ACC112 (cell line): Measurements from ENCODE around the gene LCE7A.

Experiments
- H2AFZ ChIP-seq: fragments of 200-600 bp; sonication (generic); one replicate; pipeline ENCODE4 v1.6.0; 2017; ENCODE audit warnings: antibody characterized with exemption, low read length; ENCODE audit not compliant: unreplicated experiment
- H3K27ac ChIP-seq: fragments of 200-600 bp; sonication (generic); 2 replicates; pipeline ENCODE4 v1.5.1; 2014; ENCODE audit warnings: low read depth, mild to moderate bottlenecking, antibody characterized with exemption, low read length, moderate library complexity
- H3K27me3 ChIP-seq: fragments of 200-600 bp; sonication (generic); 2 replicates; pipeline ENCODE4 v1.6.1; 2014; ENCODE audit warnings: mild to moderate bottlenecking, antibody characterized with exemption, low read length, moderate library complexity, mixed read lengths; ENCODE audit not compliant: insufficient read depth
- H3K36me3 ChIP-seq: fragments of 200-600 bp; sonication (generic); 2 replicates; pipeline ENCODE4 v1.6.1; 2016; ENCODE audit warnings: mild to moderate bottlenecking, antibody characterized with exemption, low read length, moderate library complexity, mixed read lengths; ENCODE audit not compliant: insufficient read depth
- H3K4me1 ChIP-seq: fragments of 200-600 bp; sonication (generic); one replicate; pipeline ENCODE4 v1.6.1; 2016; ENCODE audit warnings: low read length, mixed read lengths; ENCODE audit not compliant: insufficient read depth, unreplicated experiment, control insufficient read depth
- H3K4me3 ChIP-seq: fragments of 200-600 bp; sonication (generic); 2 replicates; pipeline ENCODE4 v1.5.1; 2014; ENCODE audit warnings: mild to moderate bottlenecking, low read depth, low read length
- H3K79me2 ChIP-seq: fragments of 200-600 bp; sonication (generic); one replicate; pipeline ENCODE4 v1.6.0; 2016; ENCODE audit warnings: low read length; ENCODE audit not compliant: control insufficient read depth, unreplicated experiment, insufficient read depth

LCE7A gene

GRCh38 chr1:152859696-152860095 lies at the start of gene LCE7A:
LCE7A (plus strand) TSS chr1:152859996; CDS start chr1:152860698, 702 bp downstream.
- no peak within 1 kb of the TSS for H3K4me3 ChIP-seq
- no peaks in the 10 kb centered on the region for H3K27me3 ChIP-seq
- H3K79me2 ChIP-seq, result no peaks in the 10 kb centered on the region
- H3K4me1 ChIP-seq, result no peaks in the 10 kb centered on the region
- no peaks in the 10 kb centered on the region for H3K36me3 ChIP-seq
- no peak within 1 kb of the TSS for H3K27ac ChIP-seq
- no peak within 1 kb of the TSS for H2AFZ ChIP-seq

- H3K4me3 ChIP-seq, result no peak overlapping the region
- no peaks in the 10 kb centered on the region for H3K4me1 ChIP-seq
- peaks cover 4% of the 10 kb centered on the region; the same call in 1 of the 2 replicates for H3K27me3 ChIP-seq
- no peaks in the 10 kb centered on the region for H3K79me2 ChIP-seq
- no peak overlapping the region for H2AFZ ChIP-seq
- no peak overlapping the region for H3K27ac ChIP-seq
- no peaks in the 10 kb centered on the region for H3K36me3 ChIP-seq
These were observed 48.7 kb upstream of the LCE7A start for GRCh38 chr1:152811050-152811449.

GRCh38 chr1:152811671-152812070 lies 48.1 kb upstream of the LCE7A start, which contains the start of gene LCE1B:
LCE1B (plus strand) TSS chr1:152811971; CDS start chr1:152812447, 476 bp downstream.
- H3K27me3 ChIP-seq, result peaks cover 4% of the 10 kb centered on the region; the same call in 1 of the 2 replicates
- no peaks in the 10 kb centered on the region for H3K79me2 ChIP-seq
- no peaks in the 10 kb centered on the region for H3K4me1 ChIP-seq
- H3K27ac ChIP-seq, result no peak within 1 kb of the TSS
- no peaks in the 10 kb centered on the region for H3K36me3 ChIP-seq
- H3K4me3 ChIP-seq, result no peak within 1 kb of the TSS
- H2AFZ ChIP-seq, result no peak within 1 kb of the TSS

GRCh38 chr1:152817309-152817708 lies 42.5 kb upstream of the LCE7A start:
- Histone ChIP-seq H3K4me1 (no peaks in the 10 kb centered on the region), H3K79me2 (no peaks in the 10 kb centered on the region), H3K27me3 (no peaks in the 10 kb centered on the region), H2AFZ (no peak overlapping the region), H3K36me3 (no peaks in the 10 kb centered on the region), H3K27ac (no peak overlapping the region), H3K4me3 (no peak overlapping the region)

- no peak overlapping the region for H3K27ac ChIP-seq
- H3K4me1 ChIP-seq, result no peaks in the 10 kb centered on the region
- H3K79me2 ChIP-seq, result no peaks in the 10 kb centered on the region
- H2AFZ ChIP-seq, result no peak overlapping the region
- no peak overlapping the region for H3K4me3 ChIP-seq
- H3K36me3 ChIP-seq, result no peaks in the 10 kb centered on the region
- no peaks in the 10 kb centered on the region for H3K27me3 ChIP-seq
These were observed 36.5 kb upstream of the LCE7A start for GRCh38 chr1:152823294-152823693.

GRCh38 chr1:152824964-152825363 lies 34.8 kb upstream of the LCE7A start:
- Histone ChIP-seq H3K79me2 (no peaks in the 10 kb centered on the region), H3K27ac (no peak overlapping the region), H3K4me3 (no peak overlapping the region), H3K4me1 (no peaks in the 10 kb centered on the region), H2AFZ (no peak overlapping the region), H3K27me3 (no peaks in the 10 kb centered on the region), H3K36me3 (no peaks in the 10 kb centered on the region)

GRCh38 chr1:152827173-152827572 lies 32.6 kb upstream of the LCE7A start, which contains the start of gene LCE1A:
LCE1A (plus strand) TSS chr1:152827473; CDS start chr1:152827473, 0 bp downstream.
- H3K27me3 ChIP-seq, result no peaks in the 10 kb centered on the region
- H3K36me3 ChIP-seq, result no peaks in the 10 kb centered on the region
- H3K4me3 ChIP-seq, result no peak within 1 kb of the TSS
- no peak within 1 kb of the TSS for H3K27ac ChIP-seq
- H3K4me1 ChIP-seq, result no peaks in the 10 kb centered on the region
- no peak within 1 kb of the TSS for H2AFZ ChIP-seq
- no peaks in the 10 kb centered on the region for H3K79me2 ChIP-seq

- Histone ChIP-seq H2AFZ (no peak overlapping the region), H3K27ac (no peak overlapping the region), H3K36me3 (no peaks in the 10 kb centered on the region), H3K79me2 (no peaks in the 10 kb centered on the region), H3K4me3 (no peak overlapping the region), H3K4me1 (no peaks in the 10 kb centered on the region), H3K27me3 (no peaks in the 10 kb centered on the region)
These were observed 22.9 kb upstream of the LCE7A start for GRCh38 chr1:152836870-152837269.

GRCh38 chr1:152842556-152842955 lies 17.2 kb upstream of the LCE7A start, which contains the start of gene LCE6A:
LCE6A (plus strand) TSS chr1:152842856; CDS start chr1:152843521, 665 bp downstream.
- Histone ChIP-seq H3K4me3 (no peak within 1 kb of the TSS), H3K27me3 (no peaks in the 10 kb centered on the region), H2AFZ (no peak within 1 kb of the TSS), H3K79me2 (no peaks in the 10 kb centered on the region), H3K4me1 (no peaks in the 10 kb centered on the region), H3K36me3 (no peaks in the 10 kb centered on the region), H3K27ac (no peak within 1 kb of the TSS)

- no peak overlapping the region for H3K4me3 ChIP-seq
- H3K79me2 ChIP-seq, result no peaks in the 10 kb centered on the region
- no peak overlapping the region for H2AFZ ChIP-seq
- no peaks in the 10 kb centered on the region for H3K27me3 ChIP-seq
- no peak overlapping the region for H3K27ac ChIP-seq
- no peaks in the 10 kb centered on the region for H3K4me1 ChIP-seq
- no peaks in the 10 kb centered on the region for H3K36me3 ChIP-seq
These were observed 4.1 kb upstream of the LCE7A start for GRCh38 chr1:152855661-152856060.

GRCh38 chr1:152858062-152858461 lies 1.7 kb upstream of the LCE7A start:
- H3K79me2 ChIP-seq, result no peaks in the 10 kb centered on the region
- H3K36me3 ChIP-seq, result no peaks in the 10 kb centered on the region
- no peak overlapping the region for H2AFZ ChIP-seq
- H3K27me3 ChIP-seq, result no peaks in the 10 kb centered on the region
- H3K4me3 ChIP-seq, result no peak overlapping the region
- no peaks in the 10 kb centered on the region for H3K4me1 ChIP-seq
- no peak overlapping the region for H3K27ac ChIP-seq
